GM23338 (cell line): ENCODE results near the gene FRMD1. TPM values are rescaled to one million over a fixed set of nuclear protein-coding genes. Genes with fewer than 3 reads are reported as not detected.

Source experiments
- ATAC-seq: fragments of 200-7000 bp; cut with Tn5 transposase; 3 replicates; pipeline ENCODE4 v1.9.1; 2020
- DNase-seq: peaks from one replicate; pipeline ENCODE4 v3.0.0-alpha.2; 2015; ENCODE audit warnings: low spot score
- H2AFZ ChIP-seq: fragments of 200-600 bp; sonication (generic); 2 replicates; pipeline ENCODE4 v1.8.0; 2016; ENCODE audit warnings: antibody characterized with exemption, mild to moderate bottlenecking, moderate library complexity
- H3F3A ChIP-seq: fragments of 200-600 bp; sonication (generic); replicated peaks from 2 replicates; pipeline ENCODE4 v1.8.0; 2017; ENCODE audit warnings: antibody characterized with exemption, mixed run types, low read depth
- H3K27ac ChIP-seq: fragments of 200-600 bp; sonication (generic); 2 replicates; pipeline ENCODE4 v1.6.1; 2016; ENCODE audit warnings: low read depth
- H3K27me3 ChIP-seq: fragments of 200-600 bp; sonication (generic); 2 replicates; pipeline ENCODE4 v1.8.0; 2016; ENCODE audit warnings: mild to moderate bottlenecking, mixed run types, moderate library complexity; ENCODE audit not compliant: insufficient read depth
- H3K36me3 ChIP-seq: fragments of 200-600 bp; sonication (generic); 2 replicates; pipeline ENCODE4 v1.8.0; 2016; ENCODE audit warnings: mild to moderate bottlenecking; ENCODE audit not compliant: insufficient read depth
- H3K4me1 ChIP-seq: fragments of 200-600 bp; sonication (generic); 2 replicates; pipeline ENCODE4 v1.8.0; 2016; ENCODE audit warnings: mild to moderate bottlenecking, moderate library complexity; ENCODE audit not compliant: insufficient read depth
- H3K4me2 ChIP-seq: fragments of 200-600 bp; sonication (generic); 2 replicates; pipeline ENCODE4 v1.7.1; 2017; ENCODE audit warnings: mixed run types
- H3K4me3 ChIP-seq: fragments of 200-600 bp; sonication (generic); 2 replicates; pipeline ENCODE4 v1.6.1; 2016; ENCODE audit warnings: mixed run types
- H3K79me2 ChIP-seq: fragments of 200-600 bp; sonication (generic); replicated peaks from 2 replicates; pipeline ENCODE4 v1.8.0; 2017; ENCODE audit warnings: mild to moderate bottlenecking; ENCODE audit not compliant: insufficient read depth
- H3K9me2 ChIP-seq: fragments of 200-600 bp; sonication (generic); 2 replicates; pipeline ENCODE4 v1.8.0; 2017; ENCODE audit not compliant: insufficient read depth
- H4K20me1 ChIP-seq: fragments of 200-600 bp; sonication (generic); replicated peaks from 2 replicates; pipeline ENCODE4 v1.8.0; 2017; ENCODE audit warnings: mild to moderate bottlenecking; ENCODE audit not compliant: insufficient read depth
- H3K27ac Mint-ChIP-seq: 2 replicates; pipeline ENCODE4 v1.8.0; 2020; ENCODE audit warnings: inconsistent platforms, mild to moderate bottlenecking, moderate library complexity, mixed read lengths
- H3K27me3 Mint-ChIP-seq: 3 replicates; pipeline ENCODE4 v1.8.0; 2022; ENCODE audit warnings: low read depth, mild to moderate bottlenecking, moderate library complexity, mixed read lengths, inconsistent platforms; ENCODE audit not compliant: insufficient read depth, poor library complexity
- H3K36me3 Mint-ChIP-seq: 3 replicates; pipeline ENCODE4 v1.8.0; 2021; ENCODE audit warnings: low read depth, mild to moderate bottlenecking, inconsistent platforms, moderate library complexity, mixed read lengths
- H3K4me1 Mint-ChIP-seq: 3 replicates; pipeline ENCODE4 v1.8.0; 2020; ENCODE audit warnings: mild to moderate bottlenecking, inconsistent platforms, mixed read lengths
- H3K4me3 Mint-ChIP-seq: 3 replicates; pipeline ENCODE4 v1.8.0; 2021; ENCODE audit warnings: moderate library complexity, mild to moderate bottlenecking, inconsistent platforms, mixed read lengths
- H3K9me3 Mint-ChIP-seq: 3 replicates; pipeline ENCODE4 v1.8.0; 2020; ENCODE audit warnings: moderate library complexity, mild to moderate bottlenecking, inconsistent platforms, mixed read lengths
- EZH2phosphoT487 ChIP-seq: fragments of 200-600 bp; sonication (generic); IDR thresholded peaks from one replicate; pipeline ENCODE4 v1.8.1; 2018; ENCODE audit warnings: antibody characterized with exemption; ENCODE audit not compliant: unreplicated experiment
- JUNB ChIP-seq: IDR thresholded peaks from one replicate; pipeline ENCODE4 v1.6.1; 2016; ENCODE audit warnings: antibody characterized with exemption; ENCODE audit not compliant: unreplicated experiment
- NANOG ChIP-seq: IDR thresholded peaks from 2 replicates; pipeline ENCODE4 v1.6.1; 2016; ENCODE audit warnings: antibody characterized with exemption, borderline replicate concordance
- POLR2AphosphoS5 ChIP-seq: IDR thresholded peaks from 2 replicates; pipeline ENCODE4 v1.6.1; 2016; ENCODE audit warnings: antibody characterized with exemption, low read depth
- REST ChIP-seq: IDR thresholded peaks from one replicate; pipeline ENCODE4 v1.6.1; 2018; ENCODE audit warnings: antibody characterized with exemption; ENCODE audit not compliant: unreplicated experiment
- ZNF114 ChIP-seq: fragments of 250-450 bp; sonication (Bioruptor Pico); IDR thresholded peaks from 2 replicates; pipeline ENCODE4 v1.5.0; 2020; ENCODE audit warnings: mild to moderate bottlenecking, moderate library complexity
- ZNF331 ChIP-seq: fragments of 250-450 bp; sonication (Bioruptor Pico); IDR thresholded peaks from 2 replicates; pipeline ENCODE4 v1.5.0; 2020; ENCODE audit warnings: low read depth, mild to moderate bottlenecking, moderate library complexity
- polyA plus RNA-seq: library from polyadenylated mRNA; unstranded; fragments of >200 nt; fragmentation: Nextera tagmentation; extraction: Ambion mirVana; gene quantifications from 2 replicates; pipeline ENCODE4 v1.2.1, GENCODE V29; 2016
- total RNA-seq: library from RNA; depleted of rRNA; stranded (reverse); fragments of >200 nt; shearing (Covaris generic); gene quantifications from 2 replicates; pipeline ENCODE4 v1.2.3, GENCODE V29; 2014

FRMD1 gene
- total and polyA plus RNA-seq, 2 experiments from 2014 or later = 1.0 to 2.0 TPM

GRCh38 chr6:168116975-168117899, 38.2 kb upstream of the FRMD1 start (continued):
- TF ChIP-seq REST = no peak

- DNase-seq (no peak), ATAC-seq (no peak)
- no peak overlapping the region for H3K4me3 Mint-ChIP-seq
- no peak overlapping the region for H2AFZ ChIP-seq
- no peaks in the 10 kb centered on the region for H3K36me3 Mint-ChIP-seq
- H4K20me1 ChIP-seq = no peaks in the 10 kb centered on the region
- H3K4me3 ChIP-seq = no peak overlapping the region
- TF ChIP-seq ZNF114 (no peak), NANOG (no peak), JUNB (no peak), EZH2phosphoT487 (no peak), REST (no peak), POLR2AphosphoS5 (no peak), ZNF331 (CRISPR knock-in tag) (no peak)
- H3K9me3 Mint-ChIP-seq = no peaks in the 10 kb centered on the region
- H3K4me1 ChIP-seq = no peaks in the 10 kb centered on the region
- no peak overlapping the region for H3K27ac Mint-ChIP-seq
- no peaks in the 10 kb centered on the region for H3K36me3 ChIP-seq
- H3F3A ChIP-seq = no peaks in the 10 kb centered on the region
- H3K79me2 ChIP-seq = no peaks in the 10 kb centered on the region
- H3K9me2 ChIP-seq = peaks cover 7% of the 10 kb centered on the region
- no peaks in the 10 kb centered on the region for H3K27me3 ChIP-seq
- H3K4me1 Mint-ChIP-seq = peaks cover 6% of the 10 kb centered on the region; the same call in 2 of the 3 replicates
- H3K27me3 Mint-ChIP-seq = peaks cover 4% of the 10 kb centered on the region
- H3K4me2 ChIP-seq = no peak overlapping the region
- no peak overlapping the region for H3K27ac ChIP-seq
These were observed 37.5 kb upstream of the FRMD1 start for GRCh38 chr6:168116438-168116974.
